Measurements from ENCODE around the gene MMAA. TPM values are rescaled to one million over a fixed set of nuclear protein-coding genes. Genes with fewer than 3 reads are reported as not detected.

The MMAA gene
- total RNA-seq, 4 donors from 2014 or later, result 5.6 to 10.9 (median 7.6) TPM

- no peaks in the 10 kb centered on the region for H3K36me3 ChIP-seq
- peaks cover 11 to 13% of the 10 kb centered on the region in 2 donors for H3K4me1 ChIP-seq
- no peak for TF ChIP-seq CTCF (IDR thresholded peaks at IDR 0.05)
- no peak for TF ChIP-seq POLR2A (IDR thresholded peaks at IDR 0.05)
- 69 to 80% methylated on average over 1 of the region's 1 CpG for WGBS, 2 donors
- DNase-seq, result no peak
- intact Hi-C loops (cut with DNase I), result no loop called here
- H3K27me3 ChIP-seq, result no peaks in the 10 kb centered on the region
- no peak overlapping the region for H3K4me3 ChIP-seq (replicated peaks in 1 of 3)
- no peaks in the 10 kb centered on the region for H3K9me3 ChIP-seq
- no peak overlapping the region for H3K27ac ChIP-seq
Measured at GRCh38 chr4:145665773-145666172, 46.6 kb downstream of the MMAA start.

DNA sequence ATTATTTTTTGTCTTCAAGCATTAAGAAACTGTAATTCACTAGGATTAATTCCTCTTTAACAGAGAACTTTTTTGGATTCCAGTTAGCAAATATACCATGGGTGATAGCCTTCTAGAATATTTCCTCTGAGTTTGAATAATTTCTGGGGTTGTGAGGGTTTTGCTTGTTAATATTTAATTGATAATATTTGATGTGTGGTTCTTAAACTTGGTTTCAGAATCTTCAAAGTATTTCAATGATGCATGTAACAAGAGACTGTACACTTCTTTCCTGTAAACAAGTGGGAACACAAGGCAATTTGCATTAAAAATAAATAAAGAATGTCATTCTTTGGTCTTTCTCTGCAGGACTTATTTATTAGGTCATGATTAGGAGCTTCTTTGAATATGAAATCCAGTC is 51.2 kb downstream of the MMAA start:
- DNase-seq, result no peak

DNA sequence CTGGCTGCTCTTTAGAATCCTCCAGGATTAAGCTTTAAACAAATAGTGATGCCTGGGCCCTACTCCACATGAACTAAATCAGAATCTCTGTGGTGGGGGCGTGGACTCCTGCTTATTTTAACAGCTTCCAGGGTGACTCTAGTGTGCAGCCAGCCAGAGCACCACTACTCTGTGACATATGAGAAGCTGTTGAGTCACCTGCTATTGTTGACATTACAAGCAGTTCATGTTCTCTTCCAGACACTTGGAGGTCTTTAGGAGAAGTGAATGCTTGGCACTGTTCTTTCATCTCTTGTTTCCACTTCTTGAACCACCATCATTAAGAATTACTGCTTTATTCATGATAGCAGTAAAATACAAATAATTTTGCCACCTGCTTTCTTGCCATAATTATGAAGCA is 60.3 kb downstream of the MMAA start:
- H3K9me3 ChIP-seq, result no peaks in the 10 kb centered on the region
- 10 to 23% methylated on average over 1 of the region's 1 CpG for WGBS, 2 donors
- intact Hi-C loops (cut with DNase I), result no loop called here
- no peaks in the 10 kb centered on the region for H3K36me3 ChIP-seq
- H3K27ac ChIP-seq, result peak overlapping the region; percentile 72 to 87 (median 81)
- DNase-seq, result peak; percentile 93 to 95
- H3K27me3 ChIP-seq, result no peaks in the 10 kb centered on the region
- H3K4me1 ChIP-seq, result peaks cover 13 to 25% of the 10 kb centered on the region in 2 donors
- H3K4me3 ChIP-seq (replicated peaks in 1 of 3), result no peak overlapping the region
- TF ChIP-seq CTCF (IDR thresholded peaks at IDR 0.05) (peak in 1 of 6 experiments; percentile 23), POLR2A (IDR thresholded peaks at IDR 0.05) (peak in 1 of 2 donors; percentile 24)

More for the DNA sequence above, 51.2 kb downstream of the MMAA start:
- H3K4me1 ChIP-seq, result no peaks in the 10 kb centered on the region
- TF ChIP-seq CTCF (IDR thresholded peaks at IDR 0.05) (no peak), POLR2A (IDR thresholded peaks at IDR 0.05) (no peak)
- H3K9me3 ChIP-seq, result no peaks in the 10 kb centered on the region
- intact Hi-C loops (cut with DNase I), result no loop called here
- no peaks in the 10 kb centered on the region for H3K36me3 ChIP-seq
- H3K27me3 ChIP-seq, result no peaks in the 10 kb centered on the region
- H3K27ac ChIP-seq, result no peak overlapping the region
- H3K4me3 ChIP-seq (replicated peaks in 1 of 3), result no peak overlapping the region

GRCh38 chr4:145679991-145680455 is 60.8 kb downstream of the MMAA start, which contains the start of gene C4orf51:
C4orf51 (plus strand) TSS chr4:145680146; CDS start chr4:145680204, 58 bp downstream.
- peak; percentile 36 to 51 for DNase-seq
- Histone ChIP-seq H3K9me3 (no peaks in the 10 kb centered on the region), H3K4me1 (peaks cover 13 to 25% of the 10 kb centered on the region in 2 donors), H3K27ac (peak within 1 kb of the TSS; percentile 72 to 87 (median 81)), H3K27me3 (no peaks in the 10 kb centered on the region), H3K36me3 (no peaks in the 10 kb centered on the region), H3K4me3 (replicated peaks in 1 of 3) (no peak within 1 kb of the TSS)
- intact Hi-C loops (cut with DNase I), result no loop called here
- TF ChIP-seq CTCF (IDR thresholded peaks at IDR 0.05) (no peak), POLR2A (IDR thresholded peaks at IDR 0.05) (peak in 1 of 2 donors; percentile 5)
- WGBS, 2 donors, result 11 to 12% methylated on average over 6 of the region's 6 CpGs

DNA sequence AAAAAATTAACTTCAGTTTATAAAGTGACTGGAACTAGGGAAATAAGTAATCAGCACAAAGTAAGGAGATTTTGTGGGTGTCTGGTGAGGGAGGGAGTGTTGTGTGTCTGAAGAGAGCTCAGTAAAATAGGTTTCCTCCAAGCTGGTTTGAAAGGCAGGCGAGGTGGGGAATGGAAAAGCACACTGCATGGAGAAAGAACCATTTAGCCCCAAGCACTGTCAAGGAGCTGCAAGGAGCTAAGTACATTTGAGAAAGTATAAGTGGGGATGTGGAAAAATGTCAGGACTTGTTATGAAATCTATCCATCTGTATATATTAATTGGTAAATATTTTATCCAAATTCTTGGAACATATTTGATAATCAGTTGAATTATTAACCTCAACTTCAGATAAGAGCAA is 61.7 kb downstream of the MMAA start:
- H3K4me1 ChIP-seq, result peaks cover 13 to 25% of the 10 kb centered on the region in 2 donors
- H3K27me3 ChIP-seq, result no peaks in the 10 kb centered on the region
- no peaks in the 10 kb centered on the region for H3K36me3 ChIP-seq
- intact Hi-C loops (cut with DNase I), result no loop called here
- WGBS, 2 donors, result 100% methylated on average over 1 of the region's 1 CpG
- peak overlapping the region; percentile 72 to 87 (median 81) for H3K27ac ChIP-seq
- H3K9me3 ChIP-seq, result no peaks in the 10 kb centered on the region
- no peak for DNase-seq
- H3K4me3 ChIP-seq (replicated peaks in 1 of 3), result no peak overlapping the region
- TF ChIP-seq POLR2A (IDR thresholded peaks at IDR 0.05), result no peak
- TF ChIP-seq CTCF (IDR thresholded peaks at IDR 0.05), result no peak
